Psoas muscle (tissue), 8 donors: ENCODE data around the gene CC2D2B. TPM values are rescaled to one million over a fixed set of nuclear protein-coding genes. Genes with fewer than 3 reads are reported as not detected.
"Not testable (repeated sequence)": the region's sequence is repeated elsewhere in the genome, so short reads cannot be mapped to it uniquely, and the experiment has no call there.

Experiments used
- ATAC-seq, 4 donors: fragments of 200-7000 bp; cut with Tn5 transposase; one replicate each; pipeline ENCODE4 v1.9.1; 2020; ENCODE audit warnings: moderate library complexity in 3 of 4, mild to moderate bottlenecking in 2 of 4
- DNase-seq, 2 donors: peaks; one replicate each; pipeline ENCODE4 v3.0.0-alpha.2; 2020
- H3K27ac ChIP-seq: fragments of 200-600 bp; one replicate; pipeline ENCODE4 v1.8.0; 2022
- H3K27me3 ChIP-seq, 3 donors: fragments of 200-600 bp in 1 of 3; one replicate each; pipeline versions ENCODE4 v1.6.1 to v1.8.0; 2013 to 2022; ENCODE audit warnings: low read length in 2 of 3, mild to moderate bottlenecking in 2 of 3, moderate library complexity in 1 of 3; ENCODE audit not compliant: insufficient read depth in 3 of 3
- H3K36me3 ChIP-seq, 2 donors: fragments of 200-600 bp in 1 of 2; one replicate each; pipeline versions ENCODE4 v1.6.1 to v1.8.0; 2013 to 2022; ENCODE audit warnings: low read depth in 1 of 2, mild to moderate bottlenecking in 1 of 2, moderate library complexity in 1 of 2; ENCODE audit not compliant: insufficient read depth in 1 of 2
- H3K4me1 ChIP-seq: fragments of 200-600 bp; one replicate; pipeline ENCODE4 v1.8.0; 2022
- H3K4me3 ChIP-seq: fragments of 200-600 bp; one replicate; pipeline ENCODE4 v1.8.0; 2022; ENCODE audit warnings: mild to moderate bottlenecking
- H3K9me3 ChIP-seq: fragments of 200-600 bp; one replicate; pipeline ENCODE4 v1.8.0; 2022
- WGBS, 3 donors: extraction: QIAGEN DNeasy Blood & Tissue Kit; methylation state at CpG; one replicate each; pipeline versions ENCODE4 v1.1.6 to v1.1.7; 2013; 5-methylcytosine and 5-hydroxymethylcytosine counted together
- intact Hi-C, 2 donors: fragments of 100-400 bp; cut with DNase I; formaldehyde crosslinking; loops; one replicate each; pipeline versions ENCODE4 v1.11.0 to v1.14.2; 2022
- polyA plus RNA-seq, 3 donors: library from polyadenylated mRNA; stranded (reverse); fragments of 200-250 nt; gene quantifications; one replicate each; pipeline ENCODE4 v1.2.3, GENCODE V29; 2013
- total RNA-seq, 4 donors: library from RNA; stranded (reverse); fragmentation: NEBNext Ultra II Directional in 2 of 4; extraction: Animal tissue kit (Norgen Biotek cat#: 25700) in 2 of 4; gene quantifications; one replicate each; pipeline versions ENCODE4 v1.2.1 to v1.2.4, GENCODE V29; 2021 to 2023
- TF ChIP-seq, protein P1 (sequence below): fragments of 200-600 bp; IDR thresholded peaks from one replicate; pipeline ENCODE4 v1.8.0; 2022; ENCODE audit warnings: antibody characterized with exemption
- donor health status: healthy with polysubstance abuse.
- donor health status: DM: no; HTN: no; CAD: no; lungs with moderate emphysema.
- donor health status: Bipolar disorder and iron deficiency.
- donor health status: healthy.
- donor health status: DM: yes; HTN: yes; CAD: no.
- donor health status: DM: no; HTN: no; CAD: no.
- donor health status: DM: no; HTN: no; CAD: no.
- donor health status: DM: yes; HTN: yes; CAD: no.

CC2D2B gene
- total and polyA plus RNA-seq, 7 donors = 0.07 to 0.32 (median 0.18) TPM

- no peaks in the 10 kb centered on the region for H3K27me3 ChIP-seq
- ATAC-seq = no peak
- no peak for DNase-seq
- H3K27ac ChIP-seq = no peak overlapping the region
- H3K4me1 ChIP-seq = no peaks in the 10 kb centered on the region
- H3K36me3 ChIP-seq = peaks cover 23 to 75% of the 10 kb centered on the region in 2 donors
- intact Hi-C loops = no loop called here
- no peak overlapping the region for H3K4me3 ChIP-seq
- H3K9me3 ChIP-seq = no peaks in the 10 kb centered on the region
- 44 to 98% (median 94%) methylated on average over 2 of the region's 2 CpGs for WGBS, 3 donors
- TF ChIP-seq, protein P1, sequence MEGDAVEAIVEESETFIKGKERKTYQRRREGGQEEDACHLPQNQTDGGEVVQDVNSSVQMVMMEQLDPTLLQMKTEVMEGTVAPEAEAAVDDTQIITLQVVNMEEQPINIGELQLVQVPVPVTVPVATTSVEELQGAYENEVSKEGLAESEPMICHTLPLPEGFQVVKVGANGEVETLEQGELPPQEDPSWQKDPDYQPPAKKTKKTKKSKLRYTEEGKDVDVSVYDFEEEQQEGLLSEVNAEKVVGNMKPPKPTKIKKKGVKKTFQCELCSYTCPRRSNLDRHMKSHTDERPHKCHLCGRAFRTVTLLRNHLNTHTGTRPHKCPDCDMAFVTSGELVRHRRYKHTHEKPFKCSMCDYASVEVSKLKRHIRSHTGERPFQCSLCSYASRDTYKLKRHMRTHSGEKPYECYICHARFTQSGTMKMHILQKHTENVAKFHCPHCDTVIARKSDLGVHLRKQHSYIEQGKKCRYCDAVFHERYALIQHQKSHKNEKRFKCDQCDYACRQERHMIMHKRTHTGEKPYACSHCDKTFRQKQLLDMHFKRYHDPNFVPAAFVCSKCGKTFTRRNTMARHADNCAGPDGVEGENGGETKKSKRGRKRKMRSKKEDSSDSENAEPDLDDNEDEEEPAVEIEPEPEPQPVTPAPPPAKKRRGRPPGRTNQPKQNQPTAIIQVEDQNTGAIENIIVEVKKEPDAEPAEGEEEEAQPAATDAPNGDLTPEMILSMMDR = no peak
Observed at GRCh38 chr10:95872158-95872711, 35.5 kb upstream of the CC2D2B start.

DNA sequence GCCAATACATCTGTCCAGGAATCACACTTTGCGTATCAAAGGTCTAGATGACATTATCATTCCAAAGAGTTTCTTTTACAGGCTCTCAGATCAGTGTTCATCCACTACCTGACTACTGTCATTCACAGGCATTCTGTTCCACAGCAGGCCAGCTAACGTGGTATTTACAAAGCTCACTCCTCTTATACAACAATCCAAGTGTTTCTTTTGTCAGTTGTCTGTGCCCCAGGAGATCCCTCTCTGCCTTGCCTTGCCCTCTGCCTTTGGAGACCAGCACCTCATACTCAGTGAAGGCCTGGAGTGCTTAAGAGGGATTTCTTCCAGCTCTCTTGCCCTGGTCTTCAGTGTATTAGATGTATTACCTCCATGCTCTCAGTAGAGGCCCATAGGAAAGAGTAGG, 34.6 kb upstream of the CC2D2B start:
- no peaks in the 10 kb centered on the region for H3K4me1 ChIP-seq
- peaks cover 16 to 66% of the 10 kb centered on the region in 2 donors for H3K36me3 ChIP-seq
- ATAC-seq = no peak
- WGBS, 3 donors = 92 to 98% (median 98%) methylated on average over 2 of the region's 2 CpGs
- no peaks in the 10 kb centered on the region for H3K9me3 ChIP-seq
- no peak overlapping the region for H3K27ac ChIP-seq
- H3K4me3 ChIP-seq = no peak overlapping the region
- intact Hi-C loops = no loop called here
- no peak for DNase-seq
- TF ChIP-seq, protein P1 = no peak
- no peaks in the 10 kb centered on the region for H3K27me3 ChIP-seq

DNA sequence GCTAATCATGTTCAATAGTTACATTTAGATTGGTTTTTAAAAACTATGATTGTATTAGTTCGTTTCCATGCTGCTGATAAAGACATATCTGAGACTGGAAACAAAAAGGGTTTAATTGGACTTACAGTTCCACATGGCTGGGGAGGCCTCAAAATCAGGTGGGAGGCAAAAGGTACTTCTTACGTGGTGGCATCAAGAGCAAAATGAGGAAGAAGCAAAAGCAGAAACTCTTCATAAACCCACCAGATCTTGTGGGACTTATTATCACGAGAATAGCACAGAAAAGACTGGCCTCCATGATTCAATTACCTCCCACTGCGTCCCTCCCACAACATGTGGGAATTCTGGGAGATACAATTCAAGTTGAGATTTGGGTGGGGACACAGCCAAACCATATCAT, 34.1 kb upstream of the CC2D2B start:
- Histone ChIP-seq H3K4me1 (no peaks in the 10 kb centered on the region), H3K27ac (no peak overlapping the region), H3K9me3 (no peaks in the 10 kb centered on the region), H3K27me3 (no peaks in the 10 kb centered on the region), H3K36me3 (peaks cover 14 to 64% of the 10 kb centered on the region in 2 donors), H3K4me3 (no peak overlapping the region)
- WGBS, 3 donors = 95 to 97% (median 96%) methylated on average over 4 of the region's 4 CpGs
- DNase-seq (no peak), ATAC-seq (no peak)
- TF ChIP-seq, protein P1 = no peak
- intact Hi-C loops = no loop called here

DNA sequence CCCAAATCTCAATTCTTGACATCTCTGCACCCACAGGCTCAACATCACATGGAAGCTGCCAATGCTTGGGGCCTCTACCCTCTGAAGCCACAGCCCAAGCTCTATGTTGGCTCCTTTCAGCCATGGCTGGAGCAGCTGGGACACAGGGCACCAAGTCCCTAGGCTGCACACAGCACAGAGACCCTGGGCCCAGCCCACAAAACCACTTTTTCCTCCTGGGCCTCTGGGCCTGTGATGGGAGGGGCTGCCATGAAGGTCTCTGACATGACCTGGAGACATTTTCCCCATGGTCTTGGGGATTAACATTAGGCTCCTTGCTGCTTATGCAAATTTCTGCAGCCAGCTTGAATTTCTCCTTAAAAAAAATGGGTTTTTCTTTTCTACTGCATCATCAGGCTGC, 33.0 kb upstream of the CC2D2B start:
- H3K36me3 ChIP-seq = peaks cover 11 to 62% of the 10 kb centered on the region in 2 donors
- H3K9me3 ChIP-seq, H3K27ac ChIP-seq, intact Hi-C loops, DNase-seq, ATAC-seq, H3K27me3 ChIP-seq, H3K4me1 ChIP-seq, H3K4me3 ChIP-seq: not testable (repeated sequence)

GRCh38 chr10:95876756-95877155, 31.0 kb upstream of the CC2D2B start:
- no peak overlapping the region for H3K27ac ChIP-seq
- ATAC-seq (no peak), DNase-seq (no peak)
- H3K4me3 ChIP-seq = no peak overlapping the region
- no peaks in the 10 kb centered on the region for H3K27me3 ChIP-seq
- no peaks in the 10 kb centered on the region for H3K9me3 ChIP-seq
- H3K4me1 ChIP-seq = no peaks in the 10 kb centered on the region
- intact Hi-C loops = no loop called here
- H3K36me3 ChIP-seq = peaks cover 7 to 44% of the 10 kb centered on the region in 2 donors
- 90 to 100% (median 99%) methylated on average over 1 of the region's 1 CpG for WGBS, 3 donors
- TF ChIP-seq, protein P1 = no peak
